ENCODE data around the gene DNAJC22. TPM values are rescaled to one million over a fixed set of nuclear protein-coding genes. Genes with fewer than 3 reads are reported as not detected.

Gene DNAJC22
- total RNA-seq, 1 donor from 2014 or later: 0.35 TPM

DNA sequence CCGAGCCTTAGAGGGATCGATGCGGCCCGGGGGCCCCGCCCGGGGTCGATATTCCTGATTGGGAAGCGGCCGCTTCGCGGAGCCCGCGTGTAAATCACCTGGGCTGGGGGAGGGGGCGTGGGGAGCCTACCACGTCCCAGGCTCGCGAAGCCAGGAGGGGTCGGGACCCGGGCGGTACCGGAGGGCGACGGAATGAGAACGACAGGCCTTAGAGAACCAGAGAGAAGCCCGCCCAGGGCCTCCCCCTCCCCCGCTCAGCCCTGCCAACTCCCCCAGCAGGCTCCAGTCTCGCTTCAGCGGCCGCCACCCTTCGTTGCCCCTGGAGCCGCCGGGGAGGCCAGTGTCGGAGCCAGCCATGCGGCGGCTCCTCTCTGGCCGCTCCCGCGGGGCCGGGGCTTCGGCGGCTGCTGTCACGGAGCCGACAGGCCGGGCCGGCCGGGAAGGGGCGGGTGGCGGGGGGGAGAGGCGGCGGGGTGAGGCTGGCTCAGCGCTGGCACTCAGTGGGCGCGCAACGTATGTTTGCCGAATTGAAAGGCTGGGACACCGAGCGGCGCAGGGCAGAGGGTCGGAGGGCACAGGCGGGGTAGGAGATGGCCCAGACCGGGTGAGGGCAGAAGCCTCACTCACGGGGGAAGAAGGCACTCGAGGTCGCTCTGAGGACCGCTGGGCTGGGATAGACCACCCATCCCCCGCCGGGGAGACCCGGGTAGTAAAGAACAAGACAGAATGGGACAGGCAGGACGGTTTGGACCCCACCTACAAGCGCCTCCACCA is 1.4 kb upstream of the DNAJC22 start:
- TF ChIP-seq, protein P1, sequence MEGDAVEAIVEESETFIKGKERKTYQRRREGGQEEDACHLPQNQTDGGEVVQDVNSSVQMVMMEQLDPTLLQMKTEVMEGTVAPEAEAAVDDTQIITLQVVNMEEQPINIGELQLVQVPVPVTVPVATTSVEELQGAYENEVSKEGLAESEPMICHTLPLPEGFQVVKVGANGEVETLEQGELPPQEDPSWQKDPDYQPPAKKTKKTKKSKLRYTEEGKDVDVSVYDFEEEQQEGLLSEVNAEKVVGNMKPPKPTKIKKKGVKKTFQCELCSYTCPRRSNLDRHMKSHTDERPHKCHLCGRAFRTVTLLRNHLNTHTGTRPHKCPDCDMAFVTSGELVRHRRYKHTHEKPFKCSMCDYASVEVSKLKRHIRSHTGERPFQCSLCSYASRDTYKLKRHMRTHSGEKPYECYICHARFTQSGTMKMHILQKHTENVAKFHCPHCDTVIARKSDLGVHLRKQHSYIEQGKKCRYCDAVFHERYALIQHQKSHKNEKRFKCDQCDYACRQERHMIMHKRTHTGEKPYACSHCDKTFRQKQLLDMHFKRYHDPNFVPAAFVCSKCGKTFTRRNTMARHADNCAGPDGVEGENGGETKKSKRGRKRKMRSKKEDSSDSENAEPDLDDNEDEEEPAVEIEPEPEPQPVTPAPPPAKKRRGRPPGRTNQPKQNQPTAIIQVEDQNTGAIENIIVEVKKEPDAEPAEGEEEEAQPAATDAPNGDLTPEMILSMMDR (conservative IDR thresholded peaks at IDR 0.05): no peak
- Mint-ChIP-seq H3K4me1 (peaks cover 49% of the 10 kb centered on the region), H3K27ac (ENCODE audit: unreplicated experiment) (no peak overlapping the region), H3K4me3 (peak overlapping the region; percentile 74), H3K9me3 (no peaks in the 10 kb centered on the region), H3K36me3 (ENCODE audit: low read depth) (no peaks in the 10 kb centered on the region), H3K27me3 (ENCODE audit: low read depth) (peaks cover 90% of the 10 kb centered on the region)
- no peak for DNase-seq (ENCODE audit: low read depth, low spot score)

DNA sequence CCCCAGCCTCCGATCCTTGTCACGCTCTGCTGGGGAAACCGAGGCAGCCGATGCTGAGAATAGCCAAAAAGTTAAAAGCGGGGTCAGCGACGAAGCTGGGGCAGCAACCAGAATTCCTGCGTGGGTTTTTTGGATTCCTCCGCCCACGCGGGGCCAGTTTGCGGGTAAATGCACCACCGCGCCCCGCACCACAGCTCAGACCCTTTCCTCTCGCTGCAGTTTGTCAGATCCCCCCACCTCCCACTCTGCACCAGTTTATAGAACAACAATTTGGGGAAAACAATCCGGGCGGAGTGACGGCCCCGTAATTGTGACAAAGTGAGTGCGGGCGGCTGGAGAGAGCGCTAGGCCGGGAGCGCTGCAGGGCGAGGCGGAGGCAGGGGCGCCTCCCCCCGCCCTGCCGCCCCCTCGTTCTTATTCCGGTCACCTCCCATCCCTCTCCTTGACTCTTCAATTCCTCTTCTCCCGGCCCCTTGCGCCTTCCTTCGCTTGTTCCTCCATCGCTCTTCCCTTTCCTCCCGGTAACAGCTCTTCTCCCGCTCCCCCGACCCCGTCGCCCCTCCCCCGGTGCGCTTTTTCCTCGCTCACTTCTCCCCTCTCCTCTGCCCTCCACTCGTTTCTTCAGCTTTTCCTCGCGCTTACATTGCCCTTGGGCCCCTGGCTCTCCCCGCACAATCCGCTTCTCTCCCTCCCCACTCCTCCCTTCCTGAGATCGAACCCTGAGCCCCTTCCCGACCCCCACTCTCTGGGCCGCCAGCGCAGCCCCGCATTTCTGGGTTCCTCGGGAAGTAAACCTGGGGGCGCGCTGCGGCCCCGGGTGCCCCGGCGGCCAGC is 646 bp upstream of the DNAJC22 start:
- Mint-ChIP-seq H3K9me3 (no peaks in the 10 kb centered on the region), H3K27me3 (ENCODE audit: low read depth) (peaks cover 88% of the 10 kb centered on the region), H3K27ac (ENCODE audit: unreplicated experiment) (no peak overlapping the region), H3K4me3 (peak overlapping the region; percentile 74), H3K4me1 (peaks cover 41% of the 10 kb centered on the region), H3K36me3 (ENCODE audit: low read depth) (no peaks in the 10 kb centered on the region)
- TF ChIP-seq, protein P1 (conservative IDR thresholded peaks at IDR 0.05): no peak
- DNase-seq (ENCODE audit: low read depth, low spot score): no peak

DNA sequence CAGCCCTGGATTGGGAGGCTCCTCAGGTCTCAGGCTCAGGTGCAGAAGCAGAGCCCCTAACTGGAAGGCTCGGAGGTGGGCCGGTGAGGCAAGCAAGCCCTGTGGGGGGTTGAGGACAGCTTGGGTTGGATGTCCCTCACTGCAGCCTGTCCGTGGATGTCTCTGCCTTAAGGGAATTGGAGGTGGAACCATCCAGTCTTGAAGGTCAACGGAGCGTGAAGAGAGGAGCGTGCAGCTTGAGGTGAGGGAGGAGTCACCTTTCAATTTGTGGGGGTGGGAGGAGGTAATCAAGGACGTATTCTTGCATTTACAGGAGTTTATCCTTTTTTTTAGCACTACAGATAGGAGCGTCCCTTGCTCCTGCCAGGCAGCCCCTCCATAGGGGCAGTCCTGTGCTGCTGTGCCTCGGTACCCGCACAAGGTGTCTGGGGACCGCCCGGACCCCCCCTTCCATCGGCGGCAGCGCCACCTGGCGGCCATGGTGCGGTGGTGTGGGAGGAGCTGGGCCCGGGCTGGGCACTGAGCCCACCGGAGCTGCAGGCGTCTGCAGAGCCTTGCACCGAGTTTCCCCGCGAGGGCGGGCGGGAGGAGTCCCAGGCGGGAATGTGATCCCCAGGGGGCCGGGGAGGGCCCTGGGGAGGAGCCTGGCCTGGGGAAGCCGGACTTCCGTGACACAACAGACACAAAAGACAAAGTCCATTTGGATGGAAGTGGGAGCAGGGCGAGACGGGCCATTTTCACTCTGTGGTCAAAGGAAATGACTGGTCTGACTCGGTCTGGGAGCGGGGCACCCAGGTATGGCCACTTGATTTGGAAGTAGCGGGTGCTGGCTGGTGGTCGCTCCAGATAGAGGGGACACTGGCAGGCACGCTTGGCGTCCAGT is 864 bp downstream of the DNAJC22 start:
- Mint-ChIP-seq H3K4me1 (peaks cover 35% of the 10 kb centered on the region), H3K36me3 (ENCODE audit: low read depth) (no peaks in the 10 kb centered on the region), H3K4me3 (peak overlapping the region; percentile 70), H3K9me3 (no peaks in the 10 kb centered on the region), H3K27ac (ENCODE audit: unreplicated experiment) (peak overlapping the region; percentile 50), H3K27me3 (ENCODE audit: low read depth) (peaks cover 84% of the 10 kb centered on the region)
- TF ChIP-seq, protein P1 (conservative IDR thresholded peaks at IDR 0.05): peak; percentile 99
- peak; percentile 86 for DNase-seq (ENCODE audit: low read depth, low spot score)

DNA sequence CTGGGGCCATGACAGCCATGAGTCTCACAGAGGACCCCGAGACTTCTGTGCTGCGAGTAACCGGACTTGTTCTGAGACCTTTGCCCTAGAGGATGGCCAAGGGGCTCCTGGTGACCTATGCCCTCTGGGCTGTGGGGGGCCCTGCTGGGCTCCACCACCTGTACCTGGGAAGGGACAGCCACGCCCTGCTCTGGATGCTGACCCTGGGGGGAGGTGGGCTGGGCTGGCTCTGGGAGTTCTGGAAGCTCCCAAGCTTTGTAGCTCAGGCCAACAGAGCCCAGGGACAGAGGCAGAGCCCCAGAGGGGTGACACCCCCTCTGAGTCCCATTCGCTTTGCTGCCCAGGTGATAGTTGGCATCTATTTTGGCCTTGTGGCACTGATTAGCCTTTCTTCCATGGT is 2.1 kb downstream of the DNAJC22 start:
- TF ChIP-seq, protein P1 (conservative IDR thresholded peaks at IDR 0.05): no peak
- DNase-seq (ENCODE audit: low read depth, low spot score): no peak
- Mint-ChIP-seq H3K4me1 (peaks cover 26% of the 10 kb centered on the region), H3K27ac (ENCODE audit: unreplicated experiment) (no peak overlapping the region), H3K27me3 (ENCODE audit: low read depth) (peaks cover 81% of the 10 kb centered on the region), H3K36me3 (ENCODE audit: low read depth) (no peaks in the 10 kb centered on the region), H3K9me3 (no peaks in the 10 kb centered on the region), H3K4me3 (peak overlapping the region; percentile 22)

DNA sequence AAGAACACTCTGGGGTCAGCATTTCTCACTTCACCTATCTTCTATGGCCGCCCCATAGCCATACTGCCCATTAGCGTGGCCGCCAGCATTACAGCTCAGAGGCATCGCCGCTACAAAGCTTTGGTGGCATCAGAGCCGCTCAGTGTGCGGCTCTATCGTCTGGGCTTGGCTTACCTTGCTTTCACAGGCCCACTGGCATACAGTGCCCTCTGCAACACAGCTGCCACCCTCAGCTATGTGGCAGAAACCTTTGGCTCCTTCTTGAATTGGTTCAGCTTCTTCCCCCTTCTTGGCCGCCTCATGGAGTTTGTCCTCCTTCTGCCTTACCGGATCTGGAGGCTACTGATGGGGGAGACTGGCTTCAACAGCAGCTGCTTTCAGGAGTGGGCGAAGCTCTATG is 2.6 kb downstream of the DNAJC22 start:
- Mint-ChIP-seq H3K4me1 (peaks cover 26% of the 10 kb centered on the region), H3K4me3 (no peak overlapping the region)
- TF ChIP-seq, protein P1 (conservative IDR thresholded peaks at IDR 0.05): no peak

More for the DNA sequence above, 2.6 kb downstream of the DNAJC22 start:
- H3K9me3 Mint-ChIP-seq: no peaks in the 10 kb centered on the region
- no peaks in the 10 kb centered on the region for H3K36me3 Mint-ChIP-seq (ENCODE audit: low read depth)
- no peak overlapping the region for H3K27ac Mint-ChIP-seq (ENCODE audit: unreplicated experiment)
- peaks cover 76% of the 10 kb centered on the region for H3K27me3 Mint-ChIP-seq (ENCODE audit: low read depth)
- DNase-seq (ENCODE audit: low read depth, low spot score): no peak
